Measurements from ENCODE around the gene SDK1.
"Not testable (repeated sequence)": the region's sequence is repeated elsewhere in the genome, so short reads cannot be mapped to it uniquely, and the experiment has no call there.

Gene SDK1

GRCh38 chr7:4222676-4223075 lies 921.6 kb downstream of the SDK1 start:
- DNase-seq: no peak

- DNase-seq: no peak
Measured at GRCh38 chr7:4225361-4225771, 924.3 kb downstream of the SDK1 start.

- DNase-seq: no peak
Measured at GRCh38 chr7:4225881-4226523, 925.0 kb downstream of the SDK1 start.

- no peak for DNase-seq
Measured at GRCh38 chr7:4226524-4226882, 925.5 kb downstream of the SDK1 start.

GRCh38 chr7:4227105-4228010 lies 926.3 kb downstream of the SDK1 start:
- no peak for DNase-seq

- DNase-seq: no peak
Measured at GRCh38 chr7:4230352-4230751, 929.3 kb downstream of the SDK1 start.

- no peak for DNase-seq
Measured at GRCh38 chr7:4233146-4233545, 932.1 kb downstream of the SDK1 start.

GRCh38 chr7:4233621-4234497 lies 932.8 kb downstream of the SDK1 start:
- DNase-seq: no peak

- no peak for DNase-seq
Measured at GRCh38 chr7:4234498-4234855, 933.4 kb downstream of the SDK1 start.

GRCh38 chr7:4234886-4235285 lies 933.8 kb downstream of the SDK1 start:
- no peak for DNase-seq

- DNase-seq: no peak
Measured at GRCh38 chr7:4235596-4235995, 934.5 kb downstream of the SDK1 start.

GRCh38 chr7:4236389-4236788 lies 935.3 kb downstream of the SDK1 start:
- DNase-seq: no peak

GRCh38 chr7:4236873-4237272 lies 935.8 kb downstream of the SDK1 start:
- DNase-seq: not testable (repeated sequence)

- DNase-seq: no peak
Measured at GRCh38 chr7:4237296-4238235, 936.5 kb downstream of the SDK1 start.

GRCh38 chr7:4238861-4239260 lies 937.8 kb downstream of the SDK1 start:
- no peak for DNase-seq

GRCh38 chr7:4240042-4240441 lies 939.0 kb downstream of the SDK1 start:
- no peak for DNase-seq

- no peak for DNase-seq
Measured at GRCh38 chr7:4240520-4241303, 939.7 kb downstream of the SDK1 start.

GRCh38 chr7:4241304-4241612 lies 940.2 kb downstream of the SDK1 start:
- DNase-seq: no peak

GRCh38 chr7:4241791-4242190 lies 940.7 kb downstream of the SDK1 start:
- DNase-seq: no peak

- no peak for DNase-seq
Measured at GRCh38 chr7:4242706-4243105, 941.7 kb downstream of the SDK1 start.

- DNase-seq: no peak
Measured at GRCh38 chr7:4244041-4244440, 943.0 kb downstream of the SDK1 start.

GRCh38 chr7:4244635-4245034 lies 943.6 kb downstream of the SDK1 start:
- DNase-seq: no peak

All from inflammatory macrophage treated with lipopolysaccharide for 1 hour (primary cell).